CD4-positive, alpha-beta memory T cell (primary cell): ENCODE data around the gene TRDMT1. TPM values are rescaled to one million over a fixed set of nuclear protein-coding genes. Genes with fewer than 3 reads are reported as not detected.

Experiments
- CTCF ChIA-PET: fragments of 350-600 bp; sonication (Branson Sonifier 250); formaldehyde crosslinking; loops from one replicate; lab custom pipeline; 2021; ENCODE audit warnings: inconsistent platforms; ENCODE audit not compliant: partially characterized antibody; lab: Charles Lee
- POLR2A ChIA-PET: fragments of 350-600 bp; sonication (Branson Sonifier 250); formaldehyde crosslinking; loops from one replicate; lab custom pipeline; 2021; ENCODE audit not compliant: partially characterized antibody; lab: Charles Lee
- DNase-seq, 5 donors: peaks; one replicate each; pipeline versions ENCODE4 v3.0.0 to v3.0.0-alpha.2; 2020 to 2022; ENCODE audit warnings: mixed read lengths in 1 of 5
- H3K27ac ChIP-seq: one replicate; pipeline ENCODE4 v1.7.0; 2013; ENCODE audit warnings: low read depth, low read length
- H3K27me3 ChIP-seq: 2 replicates; pipeline ENCODE4 v1.7.0; 2013; ENCODE audit warnings: mild to moderate bottlenecking, low read length, moderate library complexity; ENCODE audit not compliant: insufficient read depth
- H3K36me3 ChIP-seq: 2 replicates; pipeline ENCODE4 v1.7.0; 2013; ENCODE audit warnings: mild to moderate bottlenecking, low read length, moderate library complexity; ENCODE audit not compliant: insufficient read depth
- H3K4me1 ChIP-seq: 2 replicates; pipeline ENCODE4 v1.7.0; 2013; ENCODE audit warnings: mild to moderate bottlenecking, low read length, moderate library complexity; ENCODE audit not compliant: insufficient read depth
- H3K4me3 ChIP-seq, 2 donors: one replicate each; pipeline ENCODE4 v1.7.0; 2013; ENCODE audit warnings: low read length in 2 of 2, mild to moderate bottlenecking in 1 of 2
- H3K9me3 ChIP-seq, 2 donors: one replicate each; pipeline ENCODE4 v1.7.0; 2013; ENCODE audit warnings: low read length in 2 of 2, control low read depth in 1 of 2; ENCODE audit not compliant: control insufficient read depth in 1 of 2
- H3K27ac Mint-ChIP-seq, 7 donors: one replicate each; pipeline ENCODE4 v1.8.0; 2020 to 2021; ENCODE audit warnings: mixed read lengths in 7 of 7, mild to moderate bottlenecking in 6 of 7, inconsistent platforms in 3 of 7, moderate library complexity in 3 of 7
- H3K27me3 Mint-ChIP-seq, 2 donors: one replicate each; pipeline ENCODE4 v1.8.0; 2020 to 2021; ENCODE audit warnings: mixed read lengths in 2 of 2
- H3K36me3 Mint-ChIP-seq, 2 donors: one replicate each; pipeline ENCODE4 v1.8.0; 2020 to 2021; ENCODE audit warnings: mixed read lengths in 2 of 2, inconsistent platforms in 1 of 2, mild to moderate bottlenecking in 1 of 2
- H3K4me1 Mint-ChIP-seq, 4 donors: one replicate each; pipeline ENCODE4 v1.8.0; 2020 to 2021; ENCODE audit warnings: mixed read lengths in 4 of 4, mild to moderate bottlenecking in 1 of 4
- H3K4me3 Mint-ChIP-seq, 8 donors: one replicate each; pipeline ENCODE4 v1.8.0; 2020 to 2021; ENCODE audit warnings: mixed read lengths in 8 of 8, mild to moderate bottlenecking in 7 of 8, moderate library complexity in 6 of 8, inconsistent platforms in 3 of 8
- H3K9me3 Mint-ChIP-seq, 8 donors: one replicate each; pipeline ENCODE4 v1.8.0; 2020 to 2021; ENCODE audit warnings: mixed read lengths in 8 of 8, mild to moderate bottlenecking in 5 of 8, inconsistent platforms in 3 of 8, moderate library complexity in 1 of 8
- intact Hi-C: fragments of 100-400 bp; cut with micrococcal nuclease; formaldehyde crosslinking; loops from one replicate; pipeline ENCODE4 v1.15.1; 2023
- polyA plus RNA-seq, 2 donors: library from polyadenylated mRNA; unstranded; fragments of 300-500 nt; fragmentation: Illumina TruSeq; gene quantifications; one replicate each; pipeline ENCODE4 v1.2.3, GENCODE V29; 2021
- total RNA-seq, 2 experiments: library from RNA; stranded (reverse); gene quantifications; one replicate each; pipeline ENCODE4 v1.2.3, GENCODE V29; 2021

Gene TRDMT1
- total and polyA plus RNA-seq, 4 experiments from 2014 or later: 7.3 to 21.3 (median 14.2) TPM

GRCh38 chr10:17183110-17183509 is 18.4 kb downstream of the TRDMT1 start:
- POLR2A ChIA-PET: no interaction called here

GRCh38 chr10:17181751-17182150 is 19.7 kb downstream of the TRDMT1 start:
- Mint-ChIP-seq H3K27me3 (no peaks in the 10 kb centered on the region), H3K9me3 (no peaks in the 10 kb centered on the region), H3K4me1 (peaks cover 0 to 5% (median 2%) of the 10 kb centered on the region in 4 donors), H3K27ac (no peak overlapping the region), H3K36me3 (no peaks in the 10 kb centered on the region), H3K4me3 (no peak overlapping the region)
- no peaks in the 10 kb centered on the region for H3K36me3 ChIP-seq
- ChIA-PET CTCF (interaction anchor here (1.1 to 1.3 kb wide), 2 partner anchors 9 to 46 kb away, joined by 4 to 5 read pairs; no protein-coding TSS in a partner anchor), POLR2A (interaction anchor here (1.8 kb wide), 1 partner anchor 48 kb away, joined by 5 read pairs; no protein-coding TSS in a partner anchor)
- no peak overlapping the region for H3K4me3 ChIP-seq
- H3K27me3 ChIP-seq: no peaks in the 10 kb centered on the region
- no peak for DNase-seq
- intact Hi-C loops: no loop called here
- H3K9me3 ChIP-seq: no peaks in the 10 kb centered on the region
- no peaks in the 10 kb centered on the region for H3K4me1 ChIP-seq
- no peak overlapping the region for H3K27ac ChIP-seq

More at GRCh38 chr10:17183110-17183509, 18.4 kb downstream of the TRDMT1 start:
- no peaks in the 10 kb centered on the region for H3K36me3 ChIP-seq
- intact Hi-C loops: no loop called here
- no peak overlapping the region for H3K4me3 Mint-ChIP-seq
- no peak overlapping the region for H3K27ac ChIP-seq
- CTCF ChIA-PET: interaction anchor here (1.3 kb wide), 1 partner anchor 44 kb away, joined by 4 read pairs; no protein-coding TSS in a partner anchor
- no peaks in the 10 kb centered on the region for H3K9me3 ChIP-seq
- H3K36me3 Mint-ChIP-seq: no peaks in the 10 kb centered on the region
- no peaks in the 10 kb centered on the region for H3K27me3 ChIP-seq
- no peaks in the 10 kb centered on the region for H3K27me3 Mint-ChIP-seq
- no peaks in the 10 kb centered on the region for H3K4me1 ChIP-seq
- H3K27ac Mint-ChIP-seq: no peak overlapping the region
- no peaks in the 10 kb centered on the region for H3K9me3 Mint-ChIP-seq
- DNase-seq: no peak
- H3K4me3 ChIP-seq: no peak overlapping the region
- peaks cover 0 to 7% (median 2%) of the 10 kb centered on the region in 4 donors for H3K4me1 Mint-ChIP-seq

GRCh38 chr10:17181110-17181509 is 20.4 kb downstream of the TRDMT1 start:
- H3K4me1 Mint-ChIP-seq: peaks cover 0 to 8% (median 3%) of the 10 kb centered on the region in 4 donors
- H3K36me3 Mint-ChIP-seq: no peaks in the 10 kb centered on the region
- H3K36me3 ChIP-seq: no peaks in the 10 kb centered on the region
- no peaks in the 10 kb centered on the region for H3K27me3 Mint-ChIP-seq
- H3K27ac Mint-ChIP-seq: no peak overlapping the region
- H3K9me3 Mint-ChIP-seq: no peaks in the 10 kb centered on the region
- no peak overlapping the region for H3K4me3 Mint-ChIP-seq
- ChIA-PET CTCF (no interaction called here), POLR2A (interaction anchor here (1.8 kb wide), 1 partner anchor 49 kb away, joined by 5 read pairs; no protein-coding TSS in a partner anchor)
- no peak for DNase-seq
- H3K9me3 ChIP-seq: no peaks in the 10 kb centered on the region
- H3K4me3 ChIP-seq: no peak overlapping the region
- no peaks in the 10 kb centered on the region for H3K4me1 ChIP-seq
- no peak overlapping the region for H3K27ac ChIP-seq
- intact Hi-C loops: no loop called here
- no peaks in the 10 kb centered on the region for H3K27me3 ChIP-seq

GRCh38 chr10:17179002-17179401 is 22.5 kb downstream of the TRDMT1 start:
- intact Hi-C loops: no loop called here
- CTCF ChIA-PET: interaction anchor here (0.7 to 0.9 kb wide), 2 partner anchors 77 to 79 kb away, joined by 3 to 4 read pairs; no protein-coding TSS in a partner anchor

GRCh38 chr10:17178006-17178405 is 23.5 kb downstream of the TRDMT1 start:
- Histone ChIP-seq H3K36me3 (no peaks in the 10 kb centered on the region), H3K27ac (no peak overlapping the region), H3K9me3 (no peaks in the 10 kb centered on the region), H3K4me1 (peaks cover 9% of the 10 kb centered on the region), H3K27me3 (no peaks in the 10 kb centered on the region), H3K4me3 (no peak overlapping the region)
- Mint-ChIP-seq H3K36me3 (peaks cover 5 to 6% of the 10 kb centered on the region in 2 donors), H3K4me3 (no peak overlapping the region), H3K4me1 (peaks cover 6 to 19% (median 9%) of the 10 kb centered on the region in 4 donors), H3K27ac (no peak overlapping the region), H3K9me3 (no peaks in the 10 kb centered on the region), H3K27me3 (no peaks in the 10 kb centered on the region)
- intact Hi-C loops: no loop called here
- no peak for DNase-seq
- CTCF ChIA-PET: no interaction called here
- POLR2A ChIA-PET: no interaction called here

More at GRCh38 chr10:17179002-17179401, 22.5 kb downstream of the TRDMT1 start:
- Histone ChIP-seq H3K9me3 (no peaks in the 10 kb centered on the region), H3K4me3 (no peak overlapping the region), H3K27ac (no peak overlapping the region), H3K4me1 (peaks cover 9% of the 10 kb centered on the region), H3K36me3 (no peaks in the 10 kb centered on the region), H3K27me3 (no peaks in the 10 kb centered on the region)
- DNase-seq: no peak
- Mint-ChIP-seq H3K4me1 (peaks cover 6 to 15% (median 10%) of the 10 kb centered on the region in 4 donors), H3K4me3 (no peak overlapping the region), H3K27ac (no peak overlapping the region), H3K27me3 (no peaks in the 10 kb centered on the region), H3K36me3 (peaks cover 0 to 2% of the 10 kb centered on the region in 2 donors), H3K9me3 (no peaks in the 10 kb centered on the region)
- POLR2A ChIA-PET: no interaction called here

GRCh38 chr10:17177014-17177413 is 24.5 kb downstream of the TRDMT1 start:
- DNase-seq: no peak
- Histone ChIP-seq H3K4me1 (peaks cover 9% of the 10 kb centered on the region), H3K4me3 (no peak overlapping the region), H3K36me3 (no peaks in the 10 kb centered on the region), H3K27me3 (no peaks in the 10 kb centered on the region), H3K9me3 (no peaks in the 10 kb centered on the region), H3K27ac (no peak overlapping the region)
- Mint-ChIP-seq H3K27ac (no peak overlapping the region), H3K4me3 (no peak overlapping the region), H3K9me3 (no peaks in the 10 kb centered on the region), H3K36me3 (peaks cover 5 to 7% of the 10 kb centered on the region in 2 donors), H3K27me3 (no peaks in the 10 kb centered on the region), H3K4me1 (peaks cover 6 to 17% (median 9%) of the 10 kb centered on the region in 4 donors)
- POLR2A ChIA-PET: no interaction called here
- intact Hi-C loops: no loop called here
- CTCF ChIA-PET: no interaction called here

GRCh38 chr10:17176091-17176490 is 25.4 kb downstream of the TRDMT1 start:
- no peak overlapping the region for H3K27ac ChIP-seq
- intact Hi-C loops: no loop called here
- peak overlapping the region in 2 of 7 donors; percentile 6 to 8 for H3K27ac Mint-ChIP-seq

More at GRCh38 chr10:17176091-17176490, 25.4 kb downstream of the TRDMT1 start:
- CTCF ChIA-PET: no interaction called here
- H3K4me3 ChIP-seq: no peak overlapping the region
- Mint-ChIP-seq H3K4me3 (peak overlapping the region in 2 of 8 donors; percentile 12 to 33), H3K27me3 (no peaks in the 10 kb centered on the region), H3K36me3 (peaks cover 11 to 12% of the 10 kb centered on the region in 2 donors), H3K9me3 (no peaks in the 10 kb centered on the region), H3K4me1 (peaks cover 6 to 14% (median 9%) of the 10 kb centered on the region in 4 donors)
- H3K36me3 ChIP-seq: no peaks in the 10 kb centered on the region
- no peaks in the 10 kb centered on the region for H3K9me3 ChIP-seq
- no peak for DNase-seq
- POLR2A ChIA-PET: interaction anchor here (1.0 to 1.5 kb wide), 2 partner anchors 25 to 358 kb away, joined by 3 read pairs; partner anchors contain the start of genes RSU1 and TRDMT1
- no peaks in the 10 kb centered on the region for H3K27me3 ChIP-seq
- peaks cover 9% of the 10 kb centered on the region for H3K4me1 ChIP-seq
